Thyroid gland (tissue), 4 donors: Measurements from ENCODE around the gene ZBED1.

Source experiments
- CTCF ChIP-seq, 6 experiments: fragments of 200-600 bp in 3 of 6; fragments of 450-650 bp in 3 of 6; sonication (generic) in 3 of 6; IDR thresholded peaks; one replicate each; pipeline ENCODE4 v1.5.1; 2016 to 2019; ENCODE audit warnings: antibody characterized with exemption in 6 of 6, mild to moderate bottlenecking in 2 of 6, inconsistent platforms in 1 of 6, moderate library complexity in 1 of 6
- POLR2A ChIP-seq, 2 donors: fragments of 450-650 bp; IDR thresholded peaks; one replicate each; pipeline ENCODE4 v1.6.1; 2017; ENCODE audit warnings: antibody characterized with exemption in 2 of 2, mild to moderate bottlenecking in 2 of 2, moderate library complexity in 1 of 2

DNA sequence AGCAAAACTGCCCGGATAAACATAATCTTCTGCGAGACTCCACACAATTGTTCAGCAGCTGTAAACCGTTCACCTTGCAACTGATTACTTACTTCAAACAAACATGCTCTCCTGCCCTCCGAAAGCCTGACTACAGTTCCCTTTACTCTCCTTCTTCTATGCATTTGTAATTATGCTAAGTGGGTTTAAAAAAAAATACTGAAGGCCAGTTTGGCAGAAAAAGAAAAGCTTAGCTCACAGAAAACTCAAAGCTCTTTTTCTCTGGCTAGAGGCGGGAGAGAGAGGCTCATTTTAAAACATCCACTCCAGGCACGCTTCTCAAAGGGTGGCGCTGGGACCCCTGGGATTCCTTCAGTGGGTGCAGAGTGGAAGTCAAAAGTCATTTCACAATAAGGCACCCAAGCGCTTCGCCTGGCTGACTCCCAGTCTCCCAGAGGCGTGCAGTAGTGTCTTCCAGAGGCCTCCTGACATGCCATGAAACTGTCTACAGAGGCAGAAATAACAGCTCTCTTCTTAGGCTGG, 1.9 kb downstream of the ZBED1 start:
- TF ChIP-seq CTCF (IDR thresholded peaks at IDR 0.05) (no peak), POLR2A (IDR thresholded peaks at IDR 0.05) (no peak)
